ENCODE measurements around the gene TFDP2. TPM values are rescaled to one million over a fixed set of nuclear protein-coding genes. Genes with fewer than 3 reads are reported as not detected.
A peak's percentile ranks its signal among the peaks of the same experiment; 100 is the strongest.
"Not testable (repeated sequence)": the region's sequence is repeated elsewhere in the genome, so short reads cannot be mapped to it uniquely, and the experiment has no call there.

TFDP2 gene
- total RNA-seq, 2 donors from 2014 or later: 36.6 to 51.6 TPM

- ATAC-seq: no peak
- intact Hi-C loops (cut with DNase I): no loop called here
These were observed 152.9 kb downstream of the TFDP2 start for GRCh38 chr3:141996437-141996836.

GRCh38 chr3:141994856-141995255 lies 154.5 kb downstream of the TFDP2 start:
- DNase-seq (no peak), ATAC-seq (peak in 1 of 2 donors; percentile 55)
- intact Hi-C loops (cut with DNase I): no loop called here

More at GRCh38 chr3:141996437-141996836, 152.9 kb downstream of the TFDP2 start:
- DNase-seq: no peak

GRCh38 chr3:141992512-141992911 lies 156.8 kb downstream of the TFDP2 start:
- DNase-seq (no peak), ATAC-seq (no peak)
- intact Hi-C loops (cut with DNase I): no loop called here

GRCh38 chr3:141986548-141987107 lies 162.7 kb downstream of the TFDP2 start:
- intact Hi-C loops (cut with DNase I): no loop called here
- ATAC-seq: no peak
- DNase-seq: no peak

GRCh38 chr3:141981084-141981483 lies 168.3 kb downstream of the TFDP2 start:
- ATAC-seq: no peak

GRCh38 chr3:141979050-141979671 lies 170.2 kb downstream of the TFDP2 start:
- ATAC-seq (peak in 1 of 2 donors; percentile 44), DNase-seq (no peak)
- intact Hi-C loops (cut with DNase I): no loop called here

More at GRCh38 chr3:141981084-141981483, 168.3 kb downstream of the TFDP2 start:
- intact Hi-C loops (cut with DNase I): no loop called here
- DNase-seq: no peak

GRCh38 chr3:141974777-141975176 lies 174.6 kb downstream of the TFDP2 start:
- intact Hi-C loops (cut with DNase I); ATAC-seq; DNase-seq: not testable (repeated sequence)

GRCh38 chr3:141972399-141972798 lies 176.9 kb downstream of the TFDP2 start:
- intact Hi-C loops (cut with DNase I): no loop called here
- ATAC-seq: peak; percentile 38 to 92
- DNase-seq: no peak

- intact Hi-C loops (cut with DNase I): no loop called here
- DNase-seq (no peak), ATAC-seq (no peak)
These were observed 177.8 kb downstream of the TFDP2 start for GRCh38 chr3:141971571-141971970.

GRCh38 chr3:141969711-141970110 lies 179.6 kb downstream of the TFDP2 start:
- DNase-seq (no peak), ATAC-seq (no peak)
- intact Hi-C loops (cut with DNase I): no loop called here

GRCh38 chr3:141965471-141965870 lies 183.9 kb downstream of the TFDP2 start:
- ATAC-seq (no peak), DNase-seq (no peak)
- intact Hi-C loops (cut with DNase I): no loop called here

- no peak for DNase-seq
- ATAC-seq: no peak
- intact Hi-C loops (cut with DNase I): loop anchor here in 1 of 2 donors (5.0 kb wide), 1 partner anchor 314 kb away; no protein-coding TSS in a partner anchor
These were observed 186.0 kb downstream of the TFDP2 start for GRCh38 chr3:141963301-141963700.

GRCh38 chr3:141960731-141961130 lies 188.6 kb downstream of the TFDP2 start:
- ATAC-seq: peak in 1 of 2 donors; percentile 65
- DNase-seq: no peak
- intact Hi-C loops (cut with DNase I): loop anchor here in 1 of 2 donors (5.0 kb wide), 1 partner anchor 317 kb away; no protein-coding TSS in a partner anchor

GRCh38 chr3:141959589-141960554 lies 189.5 kb downstream of the TFDP2 start:
- intact Hi-C loops (cut with DNase I): loop anchor here in 1 of 2 donors (5.0 kb wide), 1 partner anchor 317 kb away; no protein-coding TSS in a partner anchor
- peak; percentile 53 to 73 for ATAC-seq
- DNase-seq: no peak

GRCh38 chr3:141955175-141955574 lies 194.2 kb downstream of the TFDP2 start:
- ATAC-seq (no peak), DNase-seq (no peak)
- intact Hi-C loops (cut with DNase I): no loop called here

- intact Hi-C loops (cut with DNase I): no loop called here
- DNase-seq (no peak), ATAC-seq (no peak)
These were observed 196.7 kb downstream of the TFDP2 start for GRCh38 chr3:141952611-141953010.

- DNase-seq (no peak), ATAC-seq (no peak)
- intact Hi-C loops (cut with DNase I): no loop called here
These were observed 198.5 kb downstream of the TFDP2 start for GRCh38 chr3:141950572-141951493.

- DNase-seq (no peak), ATAC-seq (no peak)
- intact Hi-C loops (cut with DNase I): no loop called here
These were observed 199.4 kb downstream of the TFDP2 start for GRCh38 chr3:141949972-141950371.

GRCh38 chr3:141949399-141949798 lies 199.9 kb downstream of the TFDP2 start:
- intact Hi-C loops (cut with DNase I): no loop called here
- DNase-seq (no peak), ATAC-seq (no peak)

Data from left cardiac atrium (tissue), 4 donors.